SK-N-MC (cell line): Measurements from ENCODE around the gene LAPTM5.

Source experiments
- EZH2 ChIP-seq: fragments of 200-600 bp; sonication (generic); IDR thresholded peaks from one replicate; pipeline ENCODE4 v1.6.1; 2017; ENCODE audit warnings: antibody characterized with exemption
- FOXP2 ChIP-seq: optimal IDR thresholded peaks from 2 replicates; pipeline ENCODE3; 2011; ENCODE audit warnings: mild to moderate bottlenecking, moderate library complexity; ENCODE audit not compliant: insufficient read depth; ENCODE audit errors: extremely low read length, control extremely low read depth
- POLR2AphosphoS5 ChIP-seq: IDR thresholded peaks from 2 replicates; pipeline ENCODE4 v1.6.1; 2012; ENCODE audit warnings: mild to moderate bottlenecking, low read depth, low read length, borderline replicate concordance

DNA sequence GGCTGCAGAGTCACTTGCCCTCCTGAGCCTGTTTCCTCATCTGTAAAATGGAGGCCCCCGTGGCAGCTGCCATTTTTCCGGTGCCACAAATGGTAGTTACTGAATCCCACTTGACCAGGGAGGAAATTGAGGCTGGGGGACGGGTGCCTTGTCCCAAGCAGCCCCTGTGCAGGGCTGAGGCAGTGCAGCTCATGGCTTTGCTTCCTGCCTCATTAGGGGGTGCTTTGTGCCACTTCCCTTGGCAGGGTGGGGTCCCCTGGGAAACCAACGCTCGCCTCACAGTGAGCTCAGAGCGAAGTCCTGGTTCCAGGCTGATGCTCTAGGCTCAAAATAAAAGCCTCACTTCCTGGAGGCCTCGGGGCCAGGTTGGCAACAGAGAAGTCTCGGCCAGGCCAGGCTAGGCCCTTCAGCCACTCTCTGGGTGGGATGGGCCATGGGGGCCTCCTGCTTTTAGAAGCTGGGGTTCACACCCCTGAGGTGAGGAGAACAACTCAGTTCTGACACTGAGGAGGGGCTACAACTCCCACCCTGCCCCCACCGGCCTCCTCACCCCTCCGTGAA, 6.8 kb downstream of the LAPTM5 start:
- TF ChIP-seq EZH2 (no peak), POLR2AphosphoS5 (no peak), FOXP2 (no peak)
